ENCODE measurements around the gene MED29.
"Not testable (repeated sequence)": the region's sequence is repeated elsewhere in the genome, so short reads cannot be mapped to it uniquely, and the experiment has no call there.

MED29 gene

DNA sequence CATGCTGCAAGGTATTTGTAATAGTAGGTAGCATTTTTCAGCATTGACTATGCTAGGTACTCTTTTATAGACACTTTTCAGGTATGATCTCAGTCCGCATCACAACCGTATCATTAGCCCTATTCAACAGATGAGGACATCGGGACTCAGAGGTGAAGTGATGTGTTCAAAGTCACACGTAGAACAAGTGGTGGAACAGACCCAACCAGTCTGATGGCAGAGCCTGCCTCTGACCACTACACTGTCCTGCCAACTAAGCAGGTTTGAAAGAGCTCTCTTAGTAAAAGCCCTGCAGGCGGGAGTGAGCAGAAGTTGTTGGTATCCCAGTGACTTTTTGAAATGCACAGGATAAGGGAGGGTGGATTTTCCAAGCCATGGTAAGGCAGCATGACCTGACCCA, 20.4 kb upstream of the MED29 start:
- DNase-seq (ENCODE audit: low read depth) = no peak

DNA sequence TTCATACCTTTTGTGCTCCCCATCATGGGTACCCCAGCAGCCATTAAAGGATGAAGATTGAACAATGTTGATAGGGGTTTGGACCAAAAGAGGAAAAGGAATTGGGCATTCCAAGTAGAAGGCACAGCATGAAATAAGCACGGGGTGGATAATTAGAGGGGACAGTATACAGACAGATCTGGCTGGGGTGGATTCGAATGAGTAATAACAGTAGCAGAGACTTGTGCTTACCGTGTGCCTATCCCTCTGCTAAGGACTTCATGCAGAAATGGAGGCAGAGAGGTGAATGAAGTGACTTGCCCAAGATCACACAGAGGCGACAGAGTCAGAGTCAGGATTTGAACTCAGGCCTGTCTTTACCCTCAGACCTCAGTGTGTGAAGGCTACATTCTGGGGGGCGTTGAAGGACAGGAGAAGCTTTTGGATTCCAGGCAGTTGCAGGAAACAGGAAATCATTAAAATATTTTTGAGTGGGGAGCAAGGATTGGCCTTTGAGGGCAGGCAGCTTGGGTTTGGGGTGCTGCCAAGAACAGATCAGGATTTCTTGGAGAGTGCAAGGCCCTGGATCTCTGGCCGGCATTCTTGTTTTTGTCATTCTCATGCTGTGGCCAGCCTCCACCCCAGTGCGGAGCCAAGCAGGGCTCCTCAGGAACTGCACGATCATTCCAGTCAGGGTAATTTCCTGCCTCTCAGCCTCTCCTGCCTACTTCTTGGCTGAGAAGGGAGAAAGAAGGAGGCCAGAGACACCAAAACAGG, 19.0 kb upstream of the MED29 start:
- no peak for DNase-seq (ENCODE audit: low read depth)

DNA sequence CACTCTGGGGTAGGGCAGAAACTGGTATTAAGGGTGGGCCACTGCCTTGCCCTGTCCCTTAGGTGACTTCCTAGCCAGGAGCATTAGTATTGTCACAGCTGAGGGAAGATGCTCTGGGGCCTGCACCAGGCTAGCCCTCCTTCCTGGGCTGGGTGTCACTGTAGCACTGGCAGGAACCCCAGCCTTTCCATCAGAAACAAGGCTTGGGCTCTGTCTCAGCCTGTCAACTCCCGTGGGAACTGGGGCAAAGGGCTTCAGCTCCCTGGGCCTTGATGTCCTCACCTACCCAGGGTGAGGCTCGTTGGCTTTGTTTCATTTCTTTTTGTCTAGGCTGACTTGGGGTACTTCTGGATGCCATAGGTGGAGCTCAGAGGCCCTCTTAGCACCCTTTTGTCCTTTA, 18.2 kb upstream of the MED29 start:
- DNase-seq (ENCODE audit: low read depth) = no peak

DNA sequence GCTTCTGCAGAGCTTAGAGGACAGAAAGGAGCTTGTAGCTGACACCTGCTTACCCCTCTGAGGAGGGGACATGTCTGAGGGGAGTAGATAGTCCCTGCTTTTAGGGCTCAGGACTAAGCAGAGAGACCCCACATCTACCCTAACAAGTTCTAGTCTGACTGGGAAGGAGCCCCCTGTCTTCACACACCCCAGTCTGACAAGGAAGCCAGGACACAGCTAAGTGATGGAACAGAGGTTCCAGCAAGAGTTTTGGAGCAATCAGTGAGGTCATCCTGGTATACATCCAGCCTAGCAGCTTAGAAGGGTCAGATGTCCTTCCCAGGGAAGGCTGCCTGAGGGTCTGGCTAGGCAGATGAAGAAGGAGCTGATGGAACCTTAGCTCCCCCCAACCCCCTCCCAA, 15.2 kb upstream of the MED29 start:
- no peak for DNase-seq (ENCODE audit: low read depth)

DNA sequence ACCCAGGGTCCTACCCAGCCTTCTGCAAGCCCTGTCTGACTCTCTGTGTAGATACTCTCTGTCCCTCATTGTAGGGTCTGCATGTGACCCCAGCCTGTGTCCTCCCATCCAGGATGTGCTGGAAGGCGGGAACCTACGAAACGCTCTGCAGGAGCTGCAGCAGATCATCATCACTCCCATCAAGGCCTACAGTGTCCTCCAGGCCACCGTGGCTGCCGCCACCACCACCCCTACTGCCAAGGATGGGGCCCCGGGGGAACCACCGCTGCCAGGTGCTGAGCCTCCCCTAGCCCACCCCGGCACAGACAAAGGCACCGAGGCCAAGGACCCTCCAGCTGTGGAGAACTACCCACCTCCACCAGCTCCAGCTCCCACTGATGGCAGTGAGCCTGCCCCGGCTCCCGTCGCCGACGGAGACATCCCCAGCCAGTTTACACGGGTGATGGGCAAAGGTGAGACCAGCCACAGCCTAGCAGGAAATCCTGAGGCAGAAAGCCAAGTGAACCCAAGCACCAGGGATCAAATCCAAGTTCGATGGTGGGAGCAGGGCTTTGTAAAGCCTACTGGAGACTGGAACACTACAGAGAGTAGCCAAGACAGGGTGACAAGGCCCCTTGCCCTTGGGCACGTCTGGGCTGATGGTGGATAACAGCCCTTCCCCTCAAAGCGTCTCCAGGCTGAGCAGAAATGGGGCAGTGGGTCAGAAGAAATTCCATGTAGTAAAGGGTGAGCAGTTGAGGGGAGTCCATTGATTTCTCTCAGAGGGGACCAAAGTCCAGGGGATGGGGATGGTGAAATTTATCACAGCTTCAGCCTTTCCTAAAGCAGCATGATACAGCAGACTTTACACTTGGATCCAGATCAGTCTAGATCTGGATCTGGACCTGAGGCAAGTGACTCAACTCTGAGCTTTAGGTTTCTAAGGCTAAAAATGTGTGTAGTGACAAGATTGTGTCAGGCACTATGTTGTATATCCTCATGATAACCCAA, 13.5 kb upstream of the MED29 start:
- DNase-seq (ENCODE audit: low read depth) = no peak

DNA sequence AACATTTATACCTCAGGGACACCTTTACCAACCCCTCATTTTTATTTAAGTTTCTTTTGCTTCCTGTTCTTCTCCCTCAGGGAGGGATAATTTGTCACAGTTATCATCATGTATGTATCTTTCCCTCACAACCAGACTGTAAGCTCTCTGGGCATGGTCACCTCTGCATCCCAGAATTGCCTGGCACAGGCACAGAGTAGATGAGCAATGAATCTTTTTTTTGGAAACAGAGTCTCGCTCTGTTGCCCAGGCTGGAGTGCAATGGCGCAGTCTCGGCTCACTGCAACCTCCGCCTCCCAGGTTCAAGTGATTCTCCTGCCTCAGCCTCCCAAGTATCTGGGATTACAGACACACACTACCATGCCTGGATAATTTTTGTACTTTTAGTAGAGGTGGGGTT, 11.8 kb upstream of the MED29 start:
- not testable (repeated sequence) for DNase-seq (ENCODE audit: low read depth)

DNA sequence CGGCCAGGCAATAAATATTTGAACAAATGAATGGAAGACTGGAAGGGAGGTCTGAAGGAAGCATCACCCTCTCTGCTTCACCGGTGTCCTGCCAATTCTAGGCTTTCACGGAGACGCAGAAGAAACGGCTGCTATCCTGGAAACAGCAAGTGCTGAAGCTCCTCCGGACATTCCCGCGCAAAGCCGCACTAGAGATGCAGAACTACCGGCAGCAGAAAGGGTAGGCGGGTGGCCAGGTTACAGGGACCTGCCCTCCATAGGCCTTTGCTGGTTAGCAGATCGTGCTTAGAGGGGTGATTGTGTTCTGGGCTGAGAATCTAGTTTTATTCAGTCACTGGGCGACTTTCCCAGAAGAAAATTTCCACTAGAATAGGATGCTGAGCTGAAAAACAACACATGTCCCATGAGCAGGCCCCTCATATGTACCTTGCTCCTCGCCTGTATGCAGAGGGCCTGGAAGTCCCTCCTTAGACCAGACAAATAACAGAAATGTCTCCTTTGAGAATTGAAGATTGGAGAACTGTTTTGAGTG, 11.2 kb upstream of the MED29 start:
- DNase-seq (ENCODE audit: low read depth) = no peak

DNA sequence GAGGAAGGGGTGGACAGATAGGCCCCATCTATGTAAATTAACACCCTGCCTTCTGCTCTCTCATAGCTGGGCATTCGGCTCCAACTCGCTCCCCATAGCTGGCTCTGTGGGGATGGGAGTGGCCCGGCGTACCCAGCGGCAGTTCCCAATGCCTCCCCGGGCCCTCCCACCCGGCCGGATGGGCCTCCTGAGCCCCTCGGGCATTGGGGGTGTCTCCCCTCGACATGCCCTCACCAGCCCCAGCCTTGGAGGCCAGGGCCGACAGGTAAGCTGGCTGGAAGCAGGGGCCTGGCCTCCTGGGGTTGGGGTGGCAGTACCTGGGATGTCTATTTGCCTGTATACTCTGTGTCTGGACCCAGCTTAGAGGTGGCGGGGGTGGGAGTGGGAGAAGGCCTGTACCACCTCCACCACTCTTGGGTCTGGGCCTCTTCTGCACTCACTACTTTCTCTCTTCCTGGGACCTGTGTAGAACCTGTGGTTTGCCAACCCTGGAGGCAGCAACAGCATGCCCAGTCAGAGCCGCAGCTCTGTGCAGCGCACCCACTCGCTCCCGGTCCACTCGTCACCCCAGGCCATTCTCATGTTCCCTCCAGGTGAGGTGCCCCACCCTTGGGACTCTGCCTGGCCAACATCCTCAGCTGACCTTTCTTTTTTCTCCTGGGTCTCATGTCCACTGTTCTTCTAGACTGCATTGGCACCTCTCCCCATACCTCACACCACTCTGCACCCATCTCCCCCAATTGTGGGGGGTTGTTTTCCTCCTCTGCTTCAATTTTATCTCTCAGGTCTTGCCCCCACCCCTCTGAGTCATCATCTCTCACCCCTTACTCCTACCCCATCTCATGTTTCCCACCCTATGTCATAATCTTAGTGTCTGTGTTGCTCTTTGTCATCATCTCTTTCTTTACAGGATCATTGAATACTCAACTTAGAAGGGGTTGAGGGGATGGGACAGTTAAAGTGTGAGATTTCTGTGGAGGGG, 10.4 kb upstream of the MED29 start:
- no peak for DNase-seq (ENCODE audit: low read depth)

DNA sequence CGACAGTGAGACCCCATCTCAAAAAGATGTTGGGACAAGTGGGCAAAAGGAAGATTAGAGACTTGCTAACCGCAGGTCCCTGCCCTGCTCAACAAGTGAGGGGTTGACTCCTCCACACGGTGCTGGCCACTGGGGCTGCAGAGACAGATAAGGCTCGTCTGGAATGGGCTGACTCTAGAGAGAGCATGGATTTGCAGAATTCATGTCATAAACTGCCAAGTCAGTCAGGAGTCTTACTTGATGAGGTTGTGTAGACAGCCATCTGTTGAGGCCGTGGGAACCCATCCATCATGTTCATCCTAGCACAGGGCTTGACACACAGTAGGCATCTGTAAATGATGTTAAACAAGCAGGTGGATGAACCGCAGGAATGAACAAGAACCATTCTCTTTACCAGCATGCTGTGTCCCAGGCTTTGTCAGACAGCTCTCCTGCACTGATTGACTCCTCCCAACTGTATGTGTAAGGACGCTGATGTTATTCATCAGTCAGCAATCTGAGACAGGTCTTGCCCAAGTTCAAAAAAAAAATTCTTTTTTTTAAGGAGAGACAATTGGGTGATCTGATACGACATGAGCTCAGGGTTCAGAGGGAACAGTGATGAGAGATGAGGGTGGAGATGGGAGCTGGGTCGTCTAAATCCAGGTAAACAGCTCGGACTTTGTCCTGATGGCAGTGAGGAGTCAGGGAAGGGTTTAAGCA, 9.1 kb upstream of the MED29 start:
- no peak for DNase-seq (ENCODE audit: low read depth)

DNA sequence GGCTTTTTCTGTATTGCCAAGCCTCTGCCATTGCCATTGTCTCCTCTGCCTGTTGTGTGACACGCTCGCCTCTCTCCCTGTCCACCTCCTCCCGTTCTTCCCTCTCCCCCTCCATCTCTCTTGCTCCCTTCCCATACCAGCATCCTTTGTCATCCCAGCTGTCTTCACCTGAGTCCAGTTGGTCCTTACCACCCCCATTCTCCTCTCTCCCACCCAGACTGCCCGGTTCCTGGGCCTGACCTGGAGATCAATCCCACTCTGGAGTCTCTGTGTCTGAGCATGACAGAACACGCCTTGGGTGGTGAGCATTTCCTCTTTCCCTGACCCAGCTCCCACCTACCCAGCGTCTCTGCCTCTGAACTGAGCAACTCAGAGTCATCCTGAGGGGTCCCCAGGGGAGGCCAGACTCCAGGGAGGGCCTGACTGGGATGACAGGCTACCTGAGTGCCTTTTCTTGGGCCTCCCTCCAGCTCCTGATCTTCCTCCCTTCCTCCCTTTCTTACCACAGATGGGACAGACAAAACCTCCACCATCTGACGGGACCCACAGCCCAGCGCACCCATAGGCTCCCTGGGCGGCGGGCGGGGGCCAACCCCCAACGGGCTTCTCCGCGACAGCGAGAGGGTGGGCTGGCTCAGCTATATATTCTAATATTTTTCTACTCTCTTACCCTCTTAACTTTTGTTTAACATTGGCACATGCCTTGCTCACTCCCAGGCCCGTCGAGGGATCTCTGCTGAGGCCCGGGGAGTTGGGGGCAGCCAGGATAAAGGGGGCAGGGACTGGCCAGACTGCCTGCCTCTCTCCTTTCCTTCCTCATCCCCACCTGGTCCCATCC, 8.0 kb upstream of the MED29 start:
- DNase-seq (ENCODE audit: low read depth) = no peak

DNA sequence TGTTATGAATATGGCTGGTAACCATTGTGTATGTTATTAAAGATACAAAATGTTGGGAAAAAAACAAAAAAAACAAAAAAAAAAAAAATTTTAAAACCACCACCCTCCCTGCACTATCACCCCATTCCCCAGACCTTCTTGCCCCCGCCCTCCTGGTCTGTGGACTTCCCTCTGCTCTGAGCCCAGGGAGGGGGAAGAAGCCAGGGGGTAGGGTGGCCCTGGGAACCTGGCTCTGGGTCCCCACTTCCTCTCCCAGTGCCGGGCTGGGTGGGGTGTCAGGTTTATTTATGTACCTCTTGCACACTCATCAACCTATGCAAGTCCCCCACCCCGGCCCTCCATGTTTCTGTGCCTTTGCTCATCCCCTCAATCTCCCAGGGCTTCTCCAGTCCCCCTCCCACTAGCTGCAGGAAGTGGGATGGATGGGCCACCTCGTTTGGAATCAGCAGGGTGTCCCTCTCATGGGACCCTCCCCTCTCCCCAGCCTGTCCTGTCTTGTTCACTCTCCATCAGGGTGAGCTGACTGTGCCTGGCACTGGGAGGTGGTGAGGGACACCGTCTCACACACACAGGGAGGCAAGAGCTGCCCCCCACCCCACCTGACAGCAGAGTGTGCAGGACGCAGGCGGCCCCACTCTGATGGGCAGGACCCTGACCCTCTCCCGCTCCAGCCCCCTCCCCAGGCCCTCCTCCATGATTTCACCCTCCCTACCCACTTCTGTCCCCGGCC, 6.2 kb upstream of the MED29 start:
- no peak for DNase-seq (ENCODE audit: low read depth)

DNA sequence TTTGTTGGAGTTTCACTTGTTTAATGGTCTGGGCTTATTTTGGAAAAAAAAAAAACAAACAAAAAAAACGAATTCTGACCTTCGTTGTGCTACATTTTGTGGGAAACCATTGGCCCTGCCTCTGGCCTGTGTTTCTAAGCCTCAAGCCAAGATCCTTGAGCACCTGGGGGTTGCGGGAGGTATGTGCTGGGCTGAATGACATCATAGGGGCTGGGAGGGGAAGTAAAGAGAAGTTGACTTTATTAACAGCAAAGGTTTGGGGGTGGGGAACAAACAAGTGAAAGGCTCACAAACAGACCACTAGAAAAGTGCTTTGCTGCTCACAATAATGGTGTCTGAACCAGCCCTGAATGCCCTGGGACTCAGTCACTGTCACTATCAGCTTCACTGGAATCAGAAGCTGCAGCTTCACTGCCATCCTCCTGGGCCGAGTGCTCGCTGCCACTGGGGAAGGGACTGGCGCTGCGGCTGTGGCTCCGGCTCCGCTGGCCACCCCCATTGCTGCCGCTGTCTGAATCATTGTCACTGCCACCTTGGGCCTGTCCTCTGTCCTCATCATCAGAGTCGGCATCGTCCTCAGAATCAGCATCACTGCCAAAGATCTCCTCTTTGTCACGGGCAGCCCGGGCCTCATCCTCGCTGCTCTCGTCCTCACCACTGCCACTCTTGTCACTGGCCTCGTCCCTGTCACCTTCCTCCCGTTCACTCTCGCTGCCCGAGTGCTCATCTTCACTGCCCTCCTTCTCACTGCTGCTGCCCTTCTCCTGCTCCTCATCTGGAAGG, 5.4 kb upstream of the MED29 start:
- no peak for DNase-seq (ENCODE audit: low read depth)

DNA sequence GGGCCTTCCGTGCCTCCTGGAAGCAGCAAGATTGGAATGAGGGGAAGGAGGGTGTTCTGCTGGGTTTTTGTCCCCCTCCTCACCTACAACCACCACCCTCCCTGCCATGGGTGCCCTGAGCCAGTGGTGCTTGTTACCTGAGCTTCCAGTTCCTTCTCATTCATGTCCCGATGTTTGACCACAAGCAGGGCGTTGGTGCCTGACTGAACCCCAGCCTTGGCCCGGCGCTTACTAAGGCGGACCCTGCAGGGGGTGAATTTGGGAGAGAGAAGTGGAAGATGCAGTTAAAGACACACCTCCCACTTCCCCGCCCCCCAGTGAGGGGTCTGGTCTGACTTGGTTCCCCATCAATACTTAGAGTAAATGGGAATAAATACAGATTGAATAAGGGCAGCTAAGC, 4.6 kb upstream of the MED29 start:
- no peak for DNase-seq (ENCODE audit: low read depth)

DNA sequence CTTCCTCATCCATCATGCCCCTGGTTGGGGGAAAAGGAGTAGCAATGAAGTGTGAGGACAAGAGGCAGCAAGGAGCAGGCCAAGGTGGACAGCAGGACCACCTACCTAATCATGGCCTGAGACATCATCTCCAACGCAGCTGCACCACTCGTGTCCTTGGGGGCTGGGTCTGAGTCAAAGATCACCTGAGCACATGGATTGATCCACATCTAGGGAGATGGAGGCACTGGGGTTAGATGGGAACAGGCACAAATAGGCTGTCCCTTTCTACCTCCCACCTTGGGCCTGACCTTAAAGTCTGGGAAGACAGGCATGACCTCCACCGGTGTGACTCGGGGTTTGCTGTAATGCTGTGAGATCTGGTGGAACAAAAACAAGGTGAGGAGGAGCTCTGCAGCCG, 2.5 kb upstream of the MED29 start:
- DNase-seq (ENCODE audit: low read depth) = no peak

DNA sequence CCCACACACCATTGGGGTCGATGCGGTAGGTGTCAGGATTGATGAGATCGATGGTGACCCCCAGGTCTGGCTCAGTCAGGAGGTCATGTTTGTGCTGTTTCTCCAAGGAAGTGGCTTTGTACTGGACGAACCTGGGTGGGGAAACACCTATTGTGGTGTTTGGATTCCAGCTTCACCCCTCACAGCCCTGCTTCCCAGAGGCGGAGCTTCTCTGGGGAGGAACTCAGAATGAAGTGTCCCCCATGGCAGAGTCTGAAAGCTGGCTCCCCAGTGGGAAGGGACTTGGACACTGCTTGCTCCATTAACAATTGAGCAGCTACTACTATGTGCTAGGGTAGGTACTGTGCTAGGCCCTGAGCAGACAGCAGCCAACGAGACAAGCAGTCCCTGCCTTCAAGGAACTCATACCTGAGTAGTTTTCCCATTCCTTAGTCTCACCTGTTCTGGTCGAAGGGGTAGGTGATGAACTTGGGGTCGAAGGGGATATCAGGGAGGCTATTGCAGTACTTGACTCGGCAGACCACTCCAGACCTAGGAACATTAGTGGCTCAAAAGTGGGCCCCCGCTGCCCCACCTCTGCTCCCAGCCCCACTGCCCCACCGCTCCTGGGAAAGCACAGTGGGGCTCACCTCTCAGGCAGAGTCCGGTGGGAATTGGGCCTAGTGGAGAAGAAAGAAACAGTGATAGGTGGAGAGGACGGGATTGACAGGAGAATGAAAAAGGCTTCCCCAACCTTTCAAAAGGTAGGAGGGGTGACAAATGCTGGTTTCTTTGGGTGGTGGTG, 1.4 kb upstream of the MED29 start:
- no peak for DNase-seq (ENCODE audit: low read depth)

DNA sequence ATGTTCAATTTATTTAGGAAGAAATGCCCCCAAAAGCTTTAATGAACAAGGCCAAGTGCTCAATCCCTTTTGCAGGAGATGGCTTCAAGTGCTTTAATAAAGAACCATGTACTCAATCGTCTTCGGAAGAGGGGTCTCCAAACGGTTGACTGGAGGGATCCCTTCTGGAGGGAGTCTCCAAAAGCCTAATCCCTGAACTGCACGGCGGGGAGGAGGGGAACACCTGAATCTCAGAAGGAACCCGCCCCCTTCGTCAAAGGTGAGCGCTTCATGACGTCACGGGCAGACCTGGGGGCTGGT, 777 bp upstream of the MED29 start:
- DNase-seq (ENCODE audit: low read depth) = peak; percentile 80

DNA sequence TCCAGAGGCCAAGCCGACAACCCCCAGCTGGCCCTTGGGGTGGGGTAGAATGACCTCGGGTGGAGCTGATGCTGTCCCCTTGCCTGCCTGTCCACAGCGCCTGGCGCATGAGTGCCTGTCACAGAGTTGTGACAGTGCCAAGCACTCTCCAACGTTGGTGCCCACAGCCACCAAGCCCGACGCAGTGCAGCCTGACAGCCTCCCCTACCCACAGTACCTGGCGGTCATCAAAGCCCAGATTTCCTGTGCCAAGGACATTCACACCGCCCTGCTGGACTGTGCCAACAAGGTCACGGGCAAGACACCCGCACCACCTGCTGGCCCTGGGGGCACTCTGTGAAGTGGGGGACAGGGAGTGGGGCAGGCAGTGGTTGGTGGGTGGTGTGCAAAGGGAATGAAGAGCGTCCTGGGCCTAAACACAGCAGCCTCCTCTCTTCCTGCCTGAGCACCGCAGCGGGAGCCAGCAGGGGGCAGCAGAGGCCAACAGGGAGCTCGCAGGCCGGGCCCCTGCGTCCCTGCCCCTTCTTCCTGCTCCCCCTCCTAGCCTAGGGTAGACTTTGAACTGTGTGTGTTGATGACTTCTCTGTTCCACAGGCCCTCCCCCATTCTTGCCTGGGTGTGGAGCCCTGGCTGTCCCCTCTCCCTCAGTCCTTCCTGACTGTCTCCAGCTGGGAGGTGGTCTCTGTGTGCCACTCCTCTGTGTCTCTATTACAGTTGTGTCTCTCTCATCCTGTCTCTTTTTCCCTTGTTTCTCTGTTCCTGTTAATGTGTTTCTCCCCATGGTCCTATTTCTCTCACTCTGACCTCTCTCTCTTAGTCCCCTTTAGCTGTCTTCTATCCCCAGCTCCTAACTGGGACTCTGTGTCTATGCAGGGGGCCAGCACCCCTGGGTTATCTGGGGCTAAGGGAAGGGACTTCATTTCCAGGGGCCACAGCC, 6.5 kb downstream of the MED29 start:
- peak; percentile 81 for DNase-seq (ENCODE audit: low read depth)
